Stimulated activated CD4-positive, alpha-beta T cell treated with anti-CD3 and anti-CD28 coated beads, Interleukin-2, amount 100 ng/mL, for 48 hours (primary cell): ENCODE results near the gene AP3S2.
"Not testable (repeated sequence)": the region's sequence is repeated elsewhere in the genome, so short reads cannot be mapped to it uniquely, and the experiment has no call there.

Experiments used
- DNase-seq, 2 donors: peaks; one replicate each; pipeline ENCODE4 v3.0.0-alpha.2; 2020

AP3S2 gene

GRCh38 chr15:89903015-89903857 is 9.4 kb upstream of the AP3S2 start:
- no peak for DNase-seq

GRCh38 chr15:89900849-89901248 is 7.1 kb upstream of the AP3S2 start:
- no peak for DNase-seq

GRCh38 chr15:89899951-89900567 is 6.3 kb upstream of the AP3S2 start:
- no peak for DNase-seq

- DNase-seq = no peak
Measured at GRCh38 chr15:89899295-89899945, 5.6 kb upstream of the AP3S2 start.

GRCh38 chr15:89898614-89899294 is 5.0 kb upstream of the AP3S2 start:
- peak; percentile 17 for DNase-seq

GRCh38 chr15:89898146-89898545 is 4.4 kb upstream of the AP3S2 start:
- no peak for DNase-seq

GRCh38 chr15:89893027-89893426 is 767 bp downstream of the AP3S2 start:
- DNase-seq = no peak

- no peak for DNase-seq
Measured at GRCh38 chr15:89888214-89888804, 5.5 kb downstream of the AP3S2 start.

GRCh38 chr15:89885611-89886010 is 8.2 kb downstream of the AP3S2 start:
- DNase-seq = no peak

- not testable (repeated sequence) for DNase-seq
Measured at GRCh38 chr15:89885179-89885578, 8.6 kb downstream of the AP3S2 start.

GRCh38 chr15:89883518-89883917 is 10.3 kb downstream of the AP3S2 start:
- no peak for DNase-seq

- DNase-seq = no peak
Measured at GRCh38 chr15:89880727-89881126, 13.1 kb downstream of the AP3S2 start.

GRCh38 chr15:89878323-89878722 is 15.5 kb downstream of the AP3S2 start:
- DNase-seq = no peak

- DNase-seq = no peak
Measured at GRCh38 chr15:89877083-89877425, 16.7 kb downstream of the AP3S2 start.

GRCh38 chr15:89876396-89877082 is 17.3 kb downstream of the AP3S2 start:
- no peak for DNase-seq

GRCh38 chr15:89875741-89876140 is 18.1 kb downstream of the AP3S2 start:
- no peak for DNase-seq

- DNase-seq = peak; percentile 81
Measured at GRCh38 chr15:89874926-89875564, 18.7 kb downstream of the AP3S2 start.

- no peak for DNase-seq
Measured at GRCh38 chr15:89870688-89871288, 23.0 kb downstream of the AP3S2 start.

- no peak for DNase-seq
Measured at GRCh38 chr15:89870006-89870405, 23.8 kb downstream of the AP3S2 start.

- not testable (repeated sequence) for DNase-seq
Measured at GRCh38 chr15:89869490-89869889, 24.3 kb downstream of the AP3S2 start.

- DNase-seq = no peak
Measured at GRCh38 chr15:89864958-89865739, 28.6 kb downstream of the AP3S2 start.
